Endothelial cell of umbilical vein (primary cell): ENCODE measurements around the gene TMEM250. TPM values are rescaled to one million over a fixed set of nuclear protein-coding genes. Genes with fewer than 3 reads are reported as not detected.

ENCODE experiments used
- BruUV-seq: library from RNA; stranded (reverse); fragments of 400-500 nt; replicated peaks from 2 replicates; lab custom pipeline; 2021; lab: Mats Ljungman, UMichigan
- CTCF ChIA-PET: fragments of 300-600, 350-600 bp; sonication (Branson Sonifier 250); formaldehyde crosslinking; loops from one replicate; lab custom pipeline; 2021; ENCODE audit warnings: antibody characterized with exemption, inconsistent platforms; lab: Charles Lee
- POLR2A ChIA-PET: fragments of 300-600, 350-600 bp; sonication (Branson Sonifier 250); formaldehyde crosslinking; loops from one replicate; lab custom pipeline; 2021; ENCODE audit warnings: antibody characterized with exemption, inconsistent platforms; lab: Charles Lee
- DNase-seq: peaks from one replicate; pipeline ENCODE4 v3.0.0-alpha.2; 2011; ENCODE audit warnings: low read depth, low spot score
- FAIRE-seq: peaks from 2 replicates; lab custom pipeline; 2011; peaks lifted over from hg19 to GRCh38; lab: Jason Lieb, UNC
- H2AFZ ChIP-seq: 2 replicates; pipeline ENCODE4 v1.6.0; 2012; ENCODE audit warnings: low read depth, low read length, control low read depth, inconsistent platforms
- H3K27ac ChIP-seq: 2 replicates; pipeline ENCODE4 v1.5.1; 2011; ENCODE audit warnings: low read depth, mild to moderate bottlenecking, control low read depth, low read length, moderate library complexity; ENCODE audit not compliant: insufficient read depth
- H3K27me3 ChIP-seq, 2 experiments: 2 replicates each; pipeline versions ENCODE4 v1.6.0 to v1.6.1; 2011; ENCODE audit warnings: low read length in 2 of 2, mixed read lengths in 1 of 2; ENCODE audit not compliant: control insufficient read depth in 2 of 2, insufficient read depth in 2 of 2
- H3K36me3 ChIP-seq, 2 experiments: 2 replicates in 1 of 2; 3 replicates in 1 of 2; pipeline ENCODE4 v1.5.1; 2011; ENCODE audit warnings: low read length in 2 of 2, mild to moderate bottlenecking in 1 of 2, moderate library complexity in 1 of 2; ENCODE audit not compliant: control insufficient read depth in 2 of 2, insufficient read depth in 2 of 2; ENCODE audit errors: extremely low read depth in 1 of 2
- H3K4me1 ChIP-seq: 3 replicates; pipeline ENCODE4 v1.5.1; 2011; ENCODE audit warnings: mild to moderate bottlenecking, low read length; ENCODE audit not compliant: control insufficient read depth, insufficient read depth; ENCODE audit errors: extremely low read depth
- H3K4me2 ChIP-seq: 2 replicates; pipeline ENCODE4 v1.6.1; 2011; ENCODE audit warnings: low read length, control low read depth, mixed read lengths; ENCODE audit not compliant: insufficient read depth
- H3K4me3 ChIP-seq, 3 experiments: fragments of 200-600 bp in 1 of 3; sonication (generic), shearing (Covaris generic) in 1 of 3; replicated peaks in 1 of 3; 2 replicates each; pipeline ENCODE4 v1.5.1; 2011 to 2016; ENCODE audit warnings: control low read depth in 3 of 3, low read length in 3 of 3, mild to moderate bottlenecking in 2 of 3, inconsistent platforms in 1 of 3, low read depth in 1 of 3, moderate library complexity in 1 of 3; ENCODE audit not compliant: insufficient read depth in 1 of 3
- H3K79me2 ChIP-seq: 2 replicates; pipeline ENCODE4 v1.6.0; 2012; ENCODE audit warnings: low read length, inconsistent platforms; ENCODE audit not compliant: control insufficient read depth, insufficient read depth
- H3K9ac ChIP-seq: replicated peaks from 2 replicates; pipeline ENCODE3; 2011; ENCODE audit warnings: low read length, control low read depth; ENCODE audit not compliant: insufficient read depth; ENCODE audit errors: extremely low read depth
- H3K9me1 ChIP-seq: replicated peaks from 3 replicates; pipeline ENCODE4 v1.6.0; 2011; ENCODE audit warnings: mild to moderate bottlenecking, low read length; ENCODE audit not compliant: control insufficient read depth, insufficient read depth; ENCODE audit errors: extremely low read depth
- H3K9me3 ChIP-seq: replicated peaks from 2 replicates; pipeline ENCODE4 v1.5.1; 2012; ENCODE audit warnings: low read length, inconsistent platforms; ENCODE audit not compliant: control insufficient read depth, insufficient read depth
- H4K20me1 ChIP-seq: replicated peaks from 2 replicates; pipeline ENCODE3; 2011; ENCODE audit warnings: mild to moderate bottlenecking, low read length; ENCODE audit not compliant: control insufficient read depth, insufficient read depth; ENCODE audit errors: extremely low read depth
- CTCF ChIP-seq, 2 donors: IDR thresholded peaks; 1 replicate in 1 of 2; 2 replicates in 1 of 2; pipeline ENCODE4 v1.5.1; 2011; ENCODE audit warnings: low read length in 2 of 2, mild to moderate bottlenecking in 2 of 2, moderate library complexity in 2 of 2, control low read depth in 1 of 2, inconsistent platforms in 1 of 2, low read depth in 1 of 2; ENCODE audit not compliant: insufficient read depth in 1 of 2; ENCODE audit errors: extremely low read depth in 1 of 2
- EZH2 ChIP-seq: IDR thresholded peaks from 2 replicates; pipeline ENCODE4 v1.6.1; 2012; ENCODE audit warnings: borderline replicate concordance, low read depth, mild to moderate bottlenecking, moderate library complexity, low read length, inconsistent platforms; ENCODE audit not compliant: severe bottlenecking
- FOS ChIP-seq: IDR thresholded peaks from 2 replicates; pipeline ENCODE4 v1.6.1; 2011; ENCODE audit warnings: mild to moderate bottlenecking, low read length, moderate library complexity, borderline replicate concordance; ENCODE audit not compliant: insufficient read depth
- GATA2 ChIP-seq: IDR thresholded peaks from 2 replicates; pipeline ENCODE4 v1.7.0; 2011; ENCODE audit warnings: low read depth, mild to moderate bottlenecking, moderate library complexity, mixed read lengths, low read length; ENCODE audit not compliant: insufficient read length, insufficient read depth
- JUN ChIP-seq: IDR thresholded peaks from 2 replicates; pipeline ENCODE4 v1.6.1; 2011; ENCODE audit warnings: borderline replicate concordance, low read depth; ENCODE audit not compliant: insufficient read length, insufficient read depth
- MAX ChIP-seq: IDR thresholded peaks from 2 replicates; pipeline ENCODE4 v1.6.1; 2011; ENCODE audit not compliant: insufficient read depth, insufficient read length
- MYC ChIP-seq: IDR thresholded peaks from one replicate; pipeline ENCODE4 v1.6.1; 2011; ENCODE audit warnings: mild to moderate bottlenecking, low read depth, low read length
- POLR2A ChIP-seq: IDR thresholded peaks from 2 replicates; pipeline ENCODE4 v1.6.1; 2012; ENCODE audit warnings: low read depth, mild to moderate bottlenecking, control low read depth, low read length
- POLR2AphosphoS5 ChIP-seq: IDR thresholded peaks from 2 replicates; pipeline ENCODE4 v1.6.1; 2012; ENCODE audit warnings: low read depth, mild to moderate bottlenecking, control low read depth, low read length, moderate library complexity; ENCODE audit not compliant: insufficient read depth
- dilution Hi-C: fragments of 300-500 bp; cut with MboI; formaldehyde crosslinking; loops from one replicate; pipeline ENCODE4 v1.15.0; 2019; ENCODE audit warnings: low sequenced_read_pairs; ENCODE audit not compliant: extremely low pct_ligation_motif_present
- intact Hi-C: fragments of 100-400 bp; cut with micrococcal nuclease; formaldehyde crosslinking; loops from one replicate; pipeline ENCODE4 v1.10.0; 2022
- polyA plus RNA-seq, 4 experiments: library from polyadenylated mRNA; depleted of rRNA in 3 of 4; stranded (reverse) in 3 of 4; unstranded in 1 of 4; fragments of >200 nt; gene quantifications; 2 replicates each; pipeline versions ENCODE4 v1.2.1 to v1.2.3, GENCODE V29; 2011 to 2012; ENCODE audit warnings: missing spikeins in 1 of 4
- total RNA-seq: library from RNA; stranded (reverse); gene quantifications from 2 replicates; pipeline ENCODE4 v1.2.3, GENCODE V29; 2021

TMEM250 gene
- total and polyA plus RNA-seq, 2 donors (not counting 3 experiments of a cell fraction or from before 2014, with no cell fraction given) = 24.9 to 49.9 TPM

DNA sequence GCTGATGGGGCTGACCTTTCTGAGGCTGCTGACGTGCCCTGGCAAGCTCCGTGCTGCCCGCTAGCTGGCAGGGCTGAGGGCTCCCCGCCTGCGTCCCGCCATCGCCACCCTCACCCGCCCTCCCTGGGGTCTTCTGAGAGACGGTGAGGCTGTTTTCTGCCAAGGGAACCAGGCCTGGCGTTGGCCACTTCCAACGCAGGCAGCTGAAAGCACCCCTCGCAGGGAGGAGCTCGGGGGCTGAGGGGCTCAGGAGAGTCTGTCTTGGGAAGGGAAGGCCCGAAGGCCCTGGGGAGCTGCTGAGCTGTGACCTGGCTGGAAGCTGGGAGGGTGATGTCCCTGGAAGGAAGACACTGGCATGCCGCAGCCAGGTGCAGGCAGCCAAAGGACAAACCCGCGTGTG, 9.8 kb upstream of the TMEM250 start:
- CTCF ChIA-PET = interaction anchor here (0.9 to 2.6 kb wide), 6 partner anchors 10 to 161 kb away, joined by 3 to 9 read pairs (median 5); no protein-coding TSS in a partner anchor

More for the DNA sequence above, 9.8 kb upstream of the TMEM250 start:
- dilution Hi-C loops (no loop called here), intact Hi-C loops (no loop called here)
- no peaks in the 10 kb centered on the region for H3K9me1 ChIP-seq
- peaks cover 17 to 19% of the 10 kb centered on the region in 2 experiments for H3K27me3 ChIP-seq
- DNase-seq = no peak
- no peak overlapping the region for H3K4me2 ChIP-seq
- POLR2A ChIA-PET = no interaction called here
- no peaks in the 10 kb centered on the region for H3K79me2 ChIP-seq
- no peaks in the 10 kb centered on the region for H3K36me3 ChIP-seq
- no peaks in the 10 kb centered on the region for H3K9me3 ChIP-seq
- no peaks in the 10 kb centered on the region for H4K20me1 ChIP-seq
- no TSS peak for BruUV-seq
- H2AFZ ChIP-seq = no peak overlapping the region
- no peak overlapping the region for H3K27ac ChIP-seq
- H3K4me1 ChIP-seq = peaks cover 2% of the 10 kb centered on the region
- H3K9ac ChIP-seq = no peak overlapping the region
- H3K4me3 ChIP-seq = no peak overlapping the region
- TF ChIP-seq MAX (no peak), POLR2AphosphoS5 (no peak), FOS (no peak), CTCF (IDR thresholded peaks at IDR 0.05; ENCODE audit: extremely low read depth in 1 of 2, insufficient read depth in 1 of 2, low read depth in 1 of 2, low read length in 2 of 2) (no peak), GATA2 (no peak), EZH2 (no peak), MYC (no peak), JUN (no peak), POLR2A (no peak)
- FAIRE-seq = no peak
